ENCODE measurements around the gene TSC22D1. TPM values are rescaled to one million over a fixed set of nuclear protein-coding genes. Genes with fewer than 3 reads are reported as not detected.
"Not testable (repeated sequence)": the region's sequence is repeated elsewhere in the genome, so short reads cannot be mapped to it uniquely, and the experiment has no call there.

The TSC22D1 gene
- total RNA-seq, 1 donor from 2014 or later = 149 TPM

DNA sequence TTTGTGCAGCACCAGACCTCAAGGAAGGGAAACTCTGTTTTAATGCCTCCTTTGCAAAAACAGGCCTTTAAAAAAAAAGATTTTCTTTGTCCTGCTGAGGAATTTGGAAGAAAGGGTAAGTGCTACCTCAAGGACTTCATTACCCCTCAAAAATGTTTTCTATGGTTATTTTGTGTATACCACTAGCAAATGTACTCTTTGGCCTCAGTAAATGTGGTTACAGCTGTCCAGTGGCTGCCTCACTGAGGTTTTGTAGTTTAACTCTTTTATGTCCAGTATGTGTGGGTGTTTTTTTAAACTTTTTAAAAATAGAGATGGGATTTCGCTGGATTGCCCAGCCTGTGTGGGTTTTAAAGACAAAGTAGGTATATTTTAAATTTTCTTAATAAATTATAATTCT lies 42.2 kb upstream of the TSC22D1 start:
- Histone ChIP-seq H3K27me3 (no peaks in the 10 kb centered on the region), H3K36me3 (no peaks in the 10 kb centered on the region), H3K4me1 (no peaks in the 10 kb centered on the region), H3K9me3 (no peaks in the 10 kb centered on the region), H3K4me3 (no peak overlapping the region), H3K27ac (no peak overlapping the region)
- no peak for ATAC-seq
- TF ChIP-seq, protein P1, sequence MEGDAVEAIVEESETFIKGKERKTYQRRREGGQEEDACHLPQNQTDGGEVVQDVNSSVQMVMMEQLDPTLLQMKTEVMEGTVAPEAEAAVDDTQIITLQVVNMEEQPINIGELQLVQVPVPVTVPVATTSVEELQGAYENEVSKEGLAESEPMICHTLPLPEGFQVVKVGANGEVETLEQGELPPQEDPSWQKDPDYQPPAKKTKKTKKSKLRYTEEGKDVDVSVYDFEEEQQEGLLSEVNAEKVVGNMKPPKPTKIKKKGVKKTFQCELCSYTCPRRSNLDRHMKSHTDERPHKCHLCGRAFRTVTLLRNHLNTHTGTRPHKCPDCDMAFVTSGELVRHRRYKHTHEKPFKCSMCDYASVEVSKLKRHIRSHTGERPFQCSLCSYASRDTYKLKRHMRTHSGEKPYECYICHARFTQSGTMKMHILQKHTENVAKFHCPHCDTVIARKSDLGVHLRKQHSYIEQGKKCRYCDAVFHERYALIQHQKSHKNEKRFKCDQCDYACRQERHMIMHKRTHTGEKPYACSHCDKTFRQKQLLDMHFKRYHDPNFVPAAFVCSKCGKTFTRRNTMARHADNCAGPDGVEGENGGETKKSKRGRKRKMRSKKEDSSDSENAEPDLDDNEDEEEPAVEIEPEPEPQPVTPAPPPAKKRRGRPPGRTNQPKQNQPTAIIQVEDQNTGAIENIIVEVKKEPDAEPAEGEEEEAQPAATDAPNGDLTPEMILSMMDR (IDR thresholded peaks at IDR 0.05) = no peak
- intact Hi-C loops (cut with DNase I) = no loop called here
- DNase-seq = no peak

DNA sequence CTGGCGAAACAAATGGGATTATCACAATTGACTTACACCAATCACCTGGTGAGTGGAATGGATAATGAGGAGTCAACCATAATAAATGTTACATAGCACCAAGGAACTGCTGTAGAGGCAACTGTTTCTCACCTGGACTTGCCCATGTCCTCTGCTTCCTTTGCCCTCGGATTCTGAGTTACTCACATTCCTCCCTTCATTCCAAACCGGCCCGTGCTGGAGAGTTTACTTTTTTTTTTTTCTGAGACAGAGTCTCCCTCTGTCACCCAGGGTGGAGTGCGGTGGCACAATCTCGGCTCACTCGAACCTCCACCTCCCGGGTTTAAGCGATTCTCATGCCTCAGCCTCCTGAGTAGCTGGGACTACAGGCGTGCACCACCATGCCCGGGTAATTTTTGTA lies 41.5 kb upstream of the TSC22D1 start:
- intact Hi-C loops (cut with DNase I) = no loop called here
- no peaks in the 10 kb centered on the region for H3K4me1 ChIP-seq
- H3K9me3 ChIP-seq = no peaks in the 10 kb centered on the region
- H3K4me3 ChIP-seq = no peak overlapping the region
- no peaks in the 10 kb centered on the region for H3K27me3 ChIP-seq
- TF ChIP-seq, protein P1 (IDR thresholded peaks at IDR 0.05) = no peak
- H3K36me3 ChIP-seq = no peaks in the 10 kb centered on the region
- DNase-seq (no peak), ATAC-seq (no peak)
- H3K27ac ChIP-seq = no peak overlapping the region

DNA sequence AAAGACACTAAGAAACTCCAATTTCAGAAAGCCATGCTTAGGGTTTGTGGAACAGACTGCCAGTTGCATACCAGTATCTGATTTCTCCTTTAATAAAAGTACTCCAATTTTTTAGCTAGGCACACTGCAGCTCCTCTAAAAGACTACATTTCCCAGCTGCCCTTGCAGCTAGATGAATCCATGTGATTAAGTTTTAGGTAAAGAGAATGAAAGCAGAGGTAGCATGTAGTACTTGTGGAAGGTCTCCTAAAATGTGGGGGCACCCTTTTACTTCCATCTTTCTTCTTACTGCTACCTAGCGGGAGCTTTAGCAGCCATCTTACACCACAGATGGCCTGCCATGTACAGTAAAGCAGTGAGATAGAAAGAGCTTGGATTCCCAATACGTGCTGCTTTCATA lies 33.0 kb upstream of the TSC22D1 start:
- intact Hi-C loops (cut with DNase I) = no loop called here
- H3K27ac ChIP-seq = no peak overlapping the region
- ATAC-seq (no peak), DNase-seq (no peak)
- peaks cover 3% of the 10 kb centered on the region for H3K9me3 ChIP-seq
- no peaks in the 10 kb centered on the region for H3K27me3 ChIP-seq
- TF ChIP-seq, protein P1 (IDR thresholded peaks at IDR 0.05) = no peak
- H3K4me1 ChIP-seq = no peaks in the 10 kb centered on the region
- no peaks in the 10 kb centered on the region for H3K36me3 ChIP-seq
- H3K4me3 ChIP-seq = no peak overlapping the region

DNA sequence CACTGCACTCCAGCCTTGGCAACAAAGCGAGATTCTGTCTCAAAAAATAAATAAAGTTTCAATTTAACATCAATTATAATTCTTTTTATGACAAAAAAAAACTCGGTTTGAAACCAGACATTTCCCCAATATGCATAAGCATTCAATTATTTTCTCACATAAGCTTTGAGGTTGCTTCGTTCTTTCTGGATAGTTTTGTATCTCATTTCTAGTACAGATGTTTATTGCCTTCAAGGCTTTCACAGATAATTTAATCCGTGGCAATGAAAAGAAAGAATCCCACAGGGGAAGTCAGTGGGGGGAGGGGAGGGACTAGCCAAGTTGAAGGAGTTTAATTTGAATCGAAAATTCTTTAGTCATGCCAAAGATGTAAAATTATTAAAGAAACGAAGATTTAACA lies 29.6 kb upstream of the TSC22D1 start:
- DNase-seq (no peak), ATAC-seq (no peak)
- Histone ChIP-seq H3K9me3 (peaks cover 3% of the 10 kb centered on the region), H3K36me3 (no peaks in the 10 kb centered on the region), H3K4me1 (no peaks in the 10 kb centered on the region), H3K27ac (no peak overlapping the region), H3K4me3 (no peak overlapping the region), H3K27me3 (no peaks in the 10 kb centered on the region)
- intact Hi-C loops (cut with DNase I) = no loop called here
- TF ChIP-seq, protein P1 (IDR thresholded peaks at IDR 0.05) = no peak

DNA sequence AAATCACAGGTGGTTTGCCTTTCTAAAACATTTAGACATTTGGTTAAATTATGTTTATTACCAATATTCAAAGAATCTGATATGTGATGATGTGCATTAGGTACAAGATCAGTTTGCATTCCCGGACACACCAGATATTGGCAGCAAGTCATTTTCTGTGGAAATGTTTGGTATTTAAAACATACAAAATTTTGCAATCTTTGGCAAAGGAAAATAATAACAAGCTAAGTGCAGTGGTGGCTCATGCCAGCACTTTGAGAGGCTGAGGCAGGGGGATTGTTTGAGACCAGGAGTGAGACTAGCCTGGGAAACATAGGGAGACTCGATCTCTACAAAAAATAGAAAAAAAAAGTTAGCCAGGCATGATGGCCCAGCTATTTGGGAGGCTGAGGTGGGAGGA lies 29.1 kb upstream of the TSC22D1 start:
- H3K27me3 ChIP-seq = no peaks in the 10 kb centered on the region
- no peaks in the 10 kb centered on the region for H3K4me1 ChIP-seq
- no peak overlapping the region for H3K4me3 ChIP-seq
- DNase-seq = no peak
- ATAC-seq = no peak
- intact Hi-C loops (cut with DNase I) = no loop called here
- no peaks in the 10 kb centered on the region for H3K9me3 ChIP-seq
- no peaks in the 10 kb centered on the region for H3K36me3 ChIP-seq
- TF ChIP-seq, protein P1 (IDR thresholded peaks at IDR 0.05) = no peak
- H3K27ac ChIP-seq = no peak overlapping the region

DNA sequence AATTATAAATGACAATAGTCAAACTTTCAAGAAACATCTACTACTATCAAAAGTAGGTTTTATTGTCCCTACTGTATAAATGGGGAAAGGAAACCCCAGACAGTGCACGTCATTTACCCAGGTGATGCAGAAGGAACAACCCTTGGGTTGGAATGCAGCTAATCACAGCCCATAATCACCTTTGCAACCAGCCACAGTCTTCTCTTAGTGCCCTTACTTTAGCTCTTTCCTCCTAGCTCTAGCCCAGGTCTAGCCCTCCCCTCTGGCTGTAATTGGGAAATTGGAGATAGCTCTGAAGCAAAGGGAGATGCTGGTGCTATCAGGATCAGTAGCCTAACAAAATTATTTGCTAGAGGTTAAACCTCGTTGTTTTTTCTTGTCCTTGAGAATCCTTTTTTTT lies 25.5 kb upstream of the TSC22D1 start:
- ATAC-seq (no peak), DNase-seq (no peak)
- Histone ChIP-seq H3K4me1 (no peaks in the 10 kb centered on the region), H3K27ac (no peak overlapping the region), H3K9me3 (no peaks in the 10 kb centered on the region), H3K36me3 (no peaks in the 10 kb centered on the region), H3K27me3 (no peaks in the 10 kb centered on the region), H3K4me3 (no peak overlapping the region)
- TF ChIP-seq, protein P1 (IDR thresholded peaks at IDR 0.05) = no peak
- intact Hi-C loops (cut with DNase I) = no loop called here

DNA sequence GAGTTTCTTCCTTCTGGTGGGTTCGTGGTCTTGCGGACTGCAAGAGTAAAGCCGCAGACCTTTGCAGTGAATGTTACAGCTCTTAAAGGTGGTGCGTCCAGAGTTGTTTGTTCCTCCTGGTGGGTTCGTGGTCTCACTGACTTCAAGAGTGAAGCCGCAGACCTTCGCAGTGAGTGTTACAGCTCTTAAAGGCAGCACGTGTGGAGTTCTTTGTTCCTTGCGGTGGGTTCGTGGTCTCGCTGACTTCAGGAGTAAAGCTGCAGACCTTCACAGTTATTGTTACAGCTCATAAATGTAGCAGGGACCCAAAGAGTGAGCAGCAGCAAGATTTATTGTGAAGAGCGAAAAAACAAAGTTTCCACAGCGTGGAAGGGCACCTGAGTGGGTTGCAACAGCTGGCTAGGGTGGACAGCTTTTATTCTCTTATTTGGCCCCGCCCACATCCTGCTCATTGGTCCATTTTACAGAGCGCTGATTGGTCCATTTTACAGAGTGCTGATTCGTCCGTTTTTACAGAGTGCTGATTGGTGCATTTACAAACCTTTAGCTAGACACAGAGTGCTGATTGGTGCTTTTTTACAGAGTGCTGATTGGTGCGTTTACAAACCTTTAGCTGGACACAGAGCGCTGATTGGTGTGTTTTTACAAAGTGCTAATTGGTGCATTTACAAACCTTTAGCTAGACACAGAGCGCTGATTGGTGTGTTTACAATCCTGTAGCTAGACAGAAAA lies 17.9 kb upstream of the TSC22D1 start:
- H3K4me1 ChIP-seq; intact Hi-C loops (cut with DNase I); DNase-seq; H3K36me3 ChIP-seq; H3K27me3 ChIP-seq; H3K4me3 ChIP-seq; ATAC-seq; H3K9me3 ChIP-seq; H3K27ac ChIP-seq: not testable (repeated sequence)
